HG03558 (cell line): ENCODE measurements around the gene HACE1.
"Not testable (repeated sequence)": the region's sequence is repeated elsewhere in the genome, so short reads cannot be mapped to it uniquely, and the experiment has no call there.

Experiments used
- ATAC-seq: cut with Tn5 transposase; IDR thresholded peaks from one replicate; pipeline ENCODE4 v1.9.1; 2021; ENCODE audit warnings: moderate number of reproducible peaks; ENCODE audit not compliant: unreplicated experiment; ENCODE audit errors: extremely low read depth

HACE1 gene

GRCh38 chr6:104739124-104739523, 120.6 kb downstream of the HACE1 start:
- not testable (repeated sequence) for ATAC-seq

GRCh38 chr6:104737567-104737966, 122.2 kb downstream of the HACE1 start:
- ATAC-seq = not testable (repeated sequence)

- no peak for ATAC-seq
Observed at GRCh38 chr6:104736545-104736944, 123.2 kb downstream of the HACE1 start.

- ATAC-seq = no peak
Observed at GRCh38 chr6:104730450-104730849, 129.3 kb downstream of the HACE1 start.

- no peak for ATAC-seq
Observed at GRCh38 chr6:104729433-104729832, 130.3 kb downstream of the HACE1 start.

GRCh38 chr6:104728448-104728847, 131.3 kb downstream of the HACE1 start:
- ATAC-seq = no peak

GRCh38 chr6:104718672-104719071, 141.0 kb downstream of the HACE1 start:
- ATAC-seq = no peak

GRCh38 chr6:104716858-104717257, 142.9 kb downstream of the HACE1 start:
- no peak for ATAC-seq

GRCh38 chr6:104714796-104715195, 144.9 kb downstream of the HACE1 start:
- no peak for ATAC-seq

GRCh38 chr6:104713982-104714381, 145.7 kb downstream of the HACE1 start:
- no peak for ATAC-seq

- ATAC-seq = no peak
Observed at GRCh38 chr6:104711371-104711770, 148.3 kb downstream of the HACE1 start.

- no peak for ATAC-seq
Observed at GRCh38 chr6:104710543-104711335, 149.0 kb downstream of the HACE1 start.

- no peak for ATAC-seq
Observed at GRCh38 chr6:104705916-104706442, 153.7 kb downstream of the HACE1 start.

GRCh38 chr6:104705095-104705707, 154.5 kb downstream of the HACE1 start:
- no peak for ATAC-seq

GRCh38 chr6:104704191-104704590, 155.5 kb downstream of the HACE1 start:
- ATAC-seq = no peak

GRCh38 chr6:104702126-104702841, 157.4 kb downstream of the HACE1 start:
- no peak for ATAC-seq

- ATAC-seq = no peak
Observed at GRCh38 chr6:104700371-104701185, 159.1 kb downstream of the HACE1 start.

- no peak for ATAC-seq
Observed at GRCh38 chr6:104699593-104700329, 160.0 kb downstream of the HACE1 start.

GRCh38 chr6:104698979-104699378, 160.7 kb downstream of the HACE1 start:
- ATAC-seq = no peak
